ENCODE data around the gene CNN2. TPM values are rescaled to one million over a fixed set of nuclear protein-coding genes. Genes with fewer than 3 reads are reported as not detected.

The CNN2 gene
- total RNA-seq, 3 donors from 2014 or later (not counting 1 experiment from before 2014, with no cell fraction given), result 163 to 276 (median 179) TPM

GRCh38 chr19:1001538-1002166 lies 24.8 kb upstream of the CNN2 start:
- Histone ChIP-seq H3K27ac (ENCODE audit: low read length) (no peak overlapping the region), H3K27me3 (ENCODE audit: control insufficient read depth, insufficient read depth, low read length) (peaks cover 28% of the 10 kb centered on the region), H3K36me3 (ENCODE audit: control insufficient read depth, insufficient read depth, low read length) (no peaks in the 10 kb centered on the region), H3K4me1 (ENCODE audit: control insufficient read depth, insufficient read depth, low read length) (peaks cover 23% of the 10 kb centered on the region), H3K4me3 (ENCODE audit: low read length) (no peak overlapping the region), H3K9me3 (ENCODE audit: control insufficient read depth, insufficient read depth, low read length) (no peaks in the 10 kb centered on the region)
- WGBS (ENCODE audit: insufficient coverage), result 13% methylated on average over 20 of the region's 20 CpGs
- H3K9me3 Mint-ChIP-seq, result no peaks in the 10 kb centered on the region
- peak; percentile 77 to 78 for DNase-seq
- ATAC-seq, result peak; percentile 81 to 85 (median 81)
- peak overlapping the region in 1 of 2 donors; percentile 16 for H3K27ac Mint-ChIP-seq
- intact Hi-C loops (cut with micrococcal nuclease), result loop anchor here (1.0 kb wide), 2 partner anchors 80 to 144 kb away; no protein-coding TSS in a partner anchor
- peaks cover 0 to 10% of the 10 kb centered on the region in 2 donors for H3K4me1 Mint-ChIP-seq
- peak; percentile 94 for TF ChIP-seq CTCF (IDR thresholded peaks at IDR 0.05)
- no peak overlapping the region for H3K4me3 Mint-ChIP-seq
- no peaks in the 10 kb centered on the region for H3K36me3 Mint-ChIP-seq
- peaks cover 16 to 22% of the 10 kb centered on the region in 2 donors for H3K27me3 Mint-ChIP-seq (ENCODE audit: low read depth in 2 of 2)

GRCh38 chr19:1002600-1002999 lies 23.8 kb upstream of the CNN2 start:
- no peaks in the 10 kb centered on the region for H3K9me3 ChIP-seq (ENCODE audit: control insufficient read depth, insufficient read depth, low read length)
- H3K36me3 ChIP-seq (ENCODE audit: control insufficient read depth, insufficient read depth, low read length), result no peaks in the 10 kb centered on the region
- Mint-ChIP-seq H3K4me1 (peaks cover 0 to 13% of the 10 kb centered on the region in 2 donors), H3K27me3 (ENCODE audit: low read depth in 2 of 2) (peaks cover 16 to 22% of the 10 kb centered on the region in 2 donors), H3K4me3 (no peak overlapping the region), H3K27ac (no peak overlapping the region), H3K36me3 (no peaks in the 10 kb centered on the region), H3K9me3 (no peaks in the 10 kb centered on the region)
- whole genome bisulfite sequencing (ENCODE audit: insufficient coverage), result 82% methylated on average over 4 of the region's 4 CpGs
- TF ChIP-seq CTCF (IDR thresholded peaks at IDR 0.05), result no peak
- DNase-seq (no peak), ATAC-seq (no peak)
- no peak overlapping the region for H3K4me3 ChIP-seq (ENCODE audit: low read length)
- intact Hi-C loops (cut with micrococcal nuclease), result no loop called here
- no peak overlapping the region for H3K27ac ChIP-seq (ENCODE audit: low read length)
- H3K27me3 ChIP-seq (ENCODE audit: control insufficient read depth, insufficient read depth, low read length), result peaks cover 24% of the 10 kb centered on the region
- H3K4me1 ChIP-seq (ENCODE audit: control insufficient read depth, insufficient read depth, low read length), result peaks cover 16% of the 10 kb centered on the region

- 89% methylated on average over 37 of the region's 37 CpGs for WGBS (ENCODE audit: insufficient coverage)
- Histone ChIP-seq H3K27me3 (ENCODE audit: control insufficient read depth, insufficient read depth, low read length) (peaks cover 22% of the 10 kb centered on the region), H3K36me3 (ENCODE audit: control insufficient read depth, insufficient read depth, low read length) (no peaks in the 10 kb centered on the region), H3K4me1 (ENCODE audit: control insufficient read depth, insufficient read depth, low read length) (peaks cover 16% of the 10 kb centered on the region), H3K27ac (ENCODE audit: low read length) (no peak overlapping the region), H3K4me3 (ENCODE audit: low read length) (no peak overlapping the region), H3K9me3 (ENCODE audit: control insufficient read depth, insufficient read depth, low read length) (no peaks in the 10 kb centered on the region)
- Mint-ChIP-seq H3K27me3 (ENCODE audit: low read depth in 2 of 2) (peaks cover 16 to 19% of the 10 kb centered on the region in 2 donors), H3K36me3 (no peaks in the 10 kb centered on the region), H3K27ac (no peak overlapping the region), H3K4me1 (peaks cover 0 to 13% of the 10 kb centered on the region in 2 donors), H3K4me3 (no peak overlapping the region), H3K9me3 (no peaks in the 10 kb centered on the region)
- no peak for DNase-seq
- TF ChIP-seq CTCF (IDR thresholded peaks at IDR 0.05), result no peak
- no peak for ATAC-seq
- intact Hi-C loops (cut with micrococcal nuclease), result no loop called here
Observed at GRCh38 chr19:1003283-1003682, 23.1 kb upstream of the CNN2 start.

All from natural killer cell (primary cell).